ENCODE results near the gene NOC4L.

NOC4L gene

GRCh38 chr12:132171968-132172521, 27.8 kb downstream of the NOC4L start:
- DNase-seq = no peak

GRCh38 chr12:132172619-132173018, 28.4 kb downstream of the NOC4L start:
- DNase-seq = no peak

GRCh38 chr12:132173135-132174014, 29.1 kb downstream of the NOC4L start:
- no peak for DNase-seq

GRCh38 chr12:132174015-132174838, 30.0 kb downstream of the NOC4L start:
- DNase-seq = no peak

GRCh38 chr12:132174839-132175490, 30.7 kb downstream of the NOC4L start:
- DNase-seq = no peak

GRCh38 chr12:132175496-132176384, 31.5 kb downstream of the NOC4L start:
- no peak for DNase-seq

GRCh38 chr12:132176385-132176919, 32.2 kb downstream of the NOC4L start:
- no peak for DNase-seq

GRCh38 chr12:132176920-132177551, 32.8 kb downstream of the NOC4L start:
- no peak for DNase-seq

- DNase-seq = no peak
These were observed 34.1 kb downstream of the NOC4L start for GRCh38 chr12:132178316-132178715.

- no peak for DNase-seq
These were observed 34.6 kb downstream of the NOC4L start for GRCh38 chr12:132178801-132179401.

- no peak for DNase-seq
These were observed 35.4 kb downstream of the NOC4L start for GRCh38 chr12:132179431-132180362.

GRCh38 chr12:132180648-132181546, 36.6 kb downstream of the NOC4L start:
- DNase-seq = no peak

GRCh38 chr12:132181570-132182200, 37.4 kb downstream of the NOC4L start:
- no peak for DNase-seq

- no peak for DNase-seq
These were observed 38.0 kb downstream of the NOC4L start for GRCh38 chr12:132182206-132182710.

- DNase-seq = no peak
These were observed 38.6 kb downstream of the NOC4L start for GRCh38 chr12:132182711-132183365.

- DNase-seq = no peak
These were observed 41.4 kb downstream of the NOC4L start for GRCh38 chr12:132185705-132186104.

- no peak for DNase-seq
These were observed 42.1 kb downstream of the NOC4L start for GRCh38 chr12:132186208-132186856.

Data from NCI-H1092 treated with DMSO at 0.1 percent for 48 hours (cell line).